Measurements from ENCODE around the gene KIF3A.

Gene KIF3A

DNA sequence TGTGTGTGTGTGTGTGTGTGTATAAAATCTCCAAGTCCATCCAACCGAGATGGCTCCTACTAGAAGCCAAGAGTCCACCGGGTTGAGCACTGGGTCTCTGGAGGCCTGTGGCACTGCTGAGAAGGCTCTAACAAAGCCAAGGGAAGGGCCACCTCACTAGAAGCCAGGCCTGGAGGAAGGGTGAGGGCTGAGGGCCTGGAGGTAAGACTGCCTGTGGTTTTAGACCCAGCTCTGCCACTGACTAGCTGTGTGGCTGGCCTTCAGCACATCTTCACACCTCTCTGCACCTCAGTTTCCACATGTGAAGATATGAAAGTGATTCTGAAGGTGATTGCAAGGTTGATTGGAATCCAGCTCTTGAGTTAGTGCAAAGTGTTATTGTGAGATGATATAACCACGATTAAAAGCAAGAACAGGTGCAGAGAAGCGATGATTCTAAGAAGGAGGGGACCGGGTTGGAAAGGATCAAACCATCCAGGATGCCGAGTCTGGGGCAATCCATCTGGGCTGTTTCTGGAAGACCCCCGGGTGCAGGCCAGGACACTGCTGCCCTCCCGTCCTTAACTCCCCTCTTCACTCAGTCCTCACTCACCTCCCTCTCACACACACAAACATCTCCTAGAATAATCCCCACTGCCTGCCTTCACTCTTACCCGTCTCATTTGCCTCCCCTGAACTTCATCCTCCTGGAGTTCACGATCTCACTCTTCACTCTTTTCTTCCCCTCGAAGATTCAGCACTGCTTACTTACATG, 61.2 kb downstream of the KIF3A start:
- no peak for DNase-seq

GRCh38 chr5:132674671-132675506, 62.5 kb downstream of the KIF3A start:
- no peak for DNase-seq

DNA sequence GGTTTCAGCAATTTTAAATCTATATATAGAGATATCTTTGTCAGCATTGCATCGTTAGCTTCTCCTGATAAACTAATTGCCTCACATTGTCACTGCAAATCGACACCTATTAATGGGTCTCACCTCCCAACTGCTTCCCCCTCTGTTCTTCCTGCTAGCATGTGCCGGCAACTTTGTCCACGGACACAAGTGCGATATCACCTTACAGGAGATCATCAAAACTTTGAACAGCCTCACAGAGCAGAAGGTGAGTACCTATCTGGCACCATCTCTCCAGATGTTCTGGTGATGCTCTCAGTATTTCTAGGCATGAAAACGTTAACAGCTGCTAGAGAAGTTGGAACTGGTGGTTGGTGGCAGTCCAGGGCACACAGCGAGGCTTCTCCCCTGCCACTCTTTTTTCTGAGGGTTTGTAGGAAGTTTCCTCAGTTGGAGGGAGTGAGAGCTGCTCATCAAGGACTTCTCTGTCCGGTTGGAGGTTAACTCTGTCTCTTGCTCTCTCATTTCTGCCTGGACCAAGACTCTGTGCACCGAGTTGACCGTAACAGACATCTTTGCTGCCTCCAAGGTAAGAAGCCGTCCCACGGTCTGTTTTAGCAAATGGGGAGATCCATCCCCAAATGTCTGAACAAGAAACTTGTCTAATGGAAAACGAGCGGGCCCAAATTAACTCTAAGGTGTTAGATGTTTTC, 63.3 kb downstream of the KIF3A start, which contains the start of gene IL4:
IL4 (plus strand) TSS at position 51 of the 692 bp plus-strand sequence; CDS start at position 113, 62 bp downstream.
- DNase-seq, result no peak

DNA sequence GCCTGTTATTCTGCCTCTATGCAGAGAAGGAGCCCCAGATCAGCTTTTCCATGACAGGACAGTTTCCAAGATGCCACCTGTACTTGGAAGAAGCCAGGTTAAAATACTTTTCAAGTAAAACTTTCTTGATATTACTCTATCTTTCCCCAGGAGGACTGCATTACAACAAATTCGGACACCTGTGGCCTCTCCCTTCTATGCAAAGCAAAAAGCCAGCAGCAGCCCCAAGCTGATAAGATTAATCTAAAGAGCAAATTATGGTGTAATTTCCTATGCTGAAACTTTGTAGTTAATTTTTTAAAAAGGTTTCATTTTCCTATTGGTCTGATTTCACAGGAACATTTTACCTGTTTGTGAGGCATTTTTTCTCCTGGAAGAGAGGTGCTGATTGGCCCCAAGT, 63.9 kb downstream of the KIF3A start:
- no peak for DNase-seq

GRCh38 chr5:132671000-132671399, 66.3 kb downstream of the KIF3A start:
- no peak for DNase-seq

DNA sequence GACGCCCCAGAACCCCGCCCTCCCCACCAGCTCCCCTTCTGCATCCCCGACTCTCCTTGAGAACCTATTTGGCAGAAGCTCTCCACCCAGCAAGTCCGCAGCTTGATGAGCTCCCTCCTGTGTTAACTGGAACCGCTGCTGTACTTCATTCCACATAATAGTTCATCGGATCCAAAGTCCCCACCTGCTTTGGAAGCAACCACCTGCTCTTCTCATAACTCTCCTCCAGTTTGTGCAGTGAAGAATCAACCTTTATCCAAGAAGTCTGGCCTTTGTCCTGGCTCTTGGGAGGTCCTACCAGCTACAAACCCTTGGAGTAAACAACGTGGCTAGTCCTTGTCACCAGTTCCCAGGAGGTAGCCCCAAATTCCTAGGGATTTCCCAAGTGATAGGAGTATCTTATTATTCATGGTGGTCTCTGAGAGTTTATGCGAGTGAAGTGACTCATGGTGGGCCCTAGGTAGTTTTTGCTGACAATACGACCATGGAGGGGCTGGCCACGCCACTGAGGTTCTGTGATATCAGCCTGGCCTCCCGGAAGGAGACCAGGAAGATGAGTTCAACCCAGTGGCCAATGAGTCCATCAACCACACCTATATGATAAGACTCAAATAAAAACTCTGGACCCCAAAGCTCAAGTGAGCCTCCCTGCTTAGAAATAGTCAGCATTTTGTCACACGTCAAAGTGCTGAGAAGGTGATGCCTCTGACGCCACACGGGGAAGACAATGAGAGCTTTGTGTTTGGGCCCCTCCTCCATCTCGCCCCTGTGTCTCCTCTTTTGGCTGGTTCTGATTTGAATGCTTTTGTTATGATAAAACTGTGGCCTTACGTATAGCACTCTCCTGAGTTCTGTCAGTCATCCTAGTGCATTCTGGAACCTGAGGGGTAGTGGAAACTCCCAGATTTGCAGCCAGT, 67.1 kb downstream of the KIF3A start:
- DNase-seq, result no peak

- DNase-seq, result no peak
Measured at GRCh38 chr5:132669455-132669820, 67.9 kb downstream of the KIF3A start.

GRCh38 chr5:132668706-132669454, 68.5 kb downstream of the KIF3A start:
- DNase-seq, result no peak

DNA sequence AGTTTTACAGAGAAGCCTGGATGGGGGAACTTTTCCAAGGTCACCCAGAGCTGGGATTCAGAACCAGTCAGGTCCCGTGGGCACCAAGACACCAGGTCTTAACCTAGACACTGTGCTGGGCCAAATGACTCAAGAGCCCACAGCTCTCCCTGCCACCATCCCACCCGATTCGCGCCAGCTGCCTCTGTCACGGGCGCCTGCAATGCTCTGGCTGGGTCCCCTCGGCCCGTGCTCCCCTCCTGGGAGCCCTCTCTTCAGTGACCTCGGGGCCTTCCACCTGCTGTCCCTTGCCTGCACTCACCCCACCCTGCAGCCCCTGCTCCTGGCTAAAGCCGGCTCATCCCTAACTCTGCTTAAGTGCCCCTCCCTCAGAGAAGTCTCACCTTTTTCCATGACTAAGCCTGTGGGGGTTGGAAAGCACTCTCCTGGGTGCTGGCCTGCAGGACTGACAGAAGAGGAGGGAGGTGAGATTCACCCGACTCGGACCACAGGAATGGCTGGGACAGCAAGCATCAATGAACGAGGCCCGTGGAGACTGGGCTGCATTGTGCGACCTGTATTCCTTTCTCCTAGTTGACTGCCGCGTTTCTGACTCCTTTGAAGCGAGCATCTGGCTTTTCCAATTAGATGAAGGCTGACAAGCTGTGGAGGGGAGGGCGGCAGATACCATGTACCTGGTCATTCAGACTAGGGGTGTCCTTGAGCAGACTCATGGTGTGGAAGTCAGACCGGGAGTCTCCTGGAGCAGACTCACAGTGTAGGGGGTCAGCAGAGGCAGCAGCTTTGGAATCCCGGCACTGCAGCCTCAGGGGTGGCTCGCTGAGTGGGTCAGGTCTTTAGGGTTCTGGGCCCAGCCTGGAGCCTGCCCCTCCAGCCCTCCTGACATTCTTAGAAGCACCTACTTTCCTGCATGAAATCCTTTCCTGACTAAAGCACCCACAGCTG, 69.3 kb downstream of the KIF3A start:
- DNase-seq, result no peak

GRCh38 chr5:132667309-132667708, 70.0 kb downstream of the KIF3A start:
- no peak for DNase-seq

DNA sequence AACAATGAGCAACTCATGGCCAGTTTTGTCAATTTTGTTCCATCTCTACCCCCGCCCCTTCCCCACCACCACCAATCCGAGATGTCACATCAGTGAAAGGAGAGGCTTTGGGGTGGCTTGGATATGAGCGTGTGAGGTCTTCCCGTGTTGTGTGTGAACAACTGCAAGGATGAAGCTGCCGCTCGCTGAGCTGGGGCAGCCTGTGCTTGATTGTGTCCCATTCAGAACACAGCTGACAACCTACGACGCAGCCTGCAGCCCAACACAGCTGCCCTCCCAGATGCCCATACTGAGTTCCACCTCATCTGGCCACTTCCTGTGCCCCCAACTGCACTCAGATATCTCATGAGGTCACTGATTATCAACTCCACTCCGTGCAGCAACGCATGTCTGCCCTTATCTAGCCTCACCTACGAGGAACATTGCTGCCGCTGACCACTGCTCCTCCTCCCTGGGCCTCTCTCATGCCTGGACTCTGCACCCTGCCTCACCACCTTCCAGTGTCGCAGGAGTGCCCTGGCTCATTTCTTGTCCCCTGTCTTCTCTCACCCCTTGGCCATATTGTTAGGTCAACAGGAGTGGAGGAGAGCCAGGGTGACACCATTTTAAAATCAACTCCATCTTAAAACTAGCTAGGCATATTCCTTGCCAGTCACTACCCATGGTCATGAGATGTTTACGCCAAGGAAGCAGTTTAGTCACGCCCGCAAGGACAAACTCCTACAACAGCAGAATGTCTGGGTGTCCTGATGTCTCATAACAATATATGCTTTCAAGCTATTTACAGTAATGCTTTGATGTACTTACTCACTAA, 70.8 kb downstream of the KIF3A start:
- DNase-seq, result no peak

DNA sequence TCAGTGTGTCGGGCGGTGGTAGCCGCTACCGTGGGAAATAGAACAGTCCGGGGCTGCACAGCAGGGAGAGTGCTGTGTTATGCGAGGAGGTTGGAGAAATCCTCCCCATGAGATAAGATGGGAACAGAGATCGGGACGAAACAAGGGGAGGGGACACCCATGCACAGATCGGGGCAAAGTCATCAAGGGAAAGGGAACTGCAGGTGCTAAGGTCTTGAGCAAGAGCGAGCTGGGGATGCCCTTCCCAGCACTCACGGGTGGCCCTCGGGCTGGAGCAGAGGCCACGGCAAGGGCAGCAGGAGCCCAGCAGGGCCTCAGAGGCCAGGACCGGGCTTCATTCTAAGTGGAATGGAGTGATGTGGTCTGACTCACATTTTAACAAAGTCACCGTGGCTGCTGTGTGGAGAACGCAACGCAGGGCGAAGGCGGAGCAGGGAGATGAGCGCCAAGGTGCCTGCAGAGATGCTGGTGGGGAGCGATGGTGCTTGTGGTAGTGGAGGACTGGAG, 71.7 kb downstream of the KIF3A start:
- DNase-seq, result no peak

GRCh38 chr5:132664696-132665209, 72.6 kb downstream of the KIF3A start:
- DNase-seq, result no peak

DNA sequence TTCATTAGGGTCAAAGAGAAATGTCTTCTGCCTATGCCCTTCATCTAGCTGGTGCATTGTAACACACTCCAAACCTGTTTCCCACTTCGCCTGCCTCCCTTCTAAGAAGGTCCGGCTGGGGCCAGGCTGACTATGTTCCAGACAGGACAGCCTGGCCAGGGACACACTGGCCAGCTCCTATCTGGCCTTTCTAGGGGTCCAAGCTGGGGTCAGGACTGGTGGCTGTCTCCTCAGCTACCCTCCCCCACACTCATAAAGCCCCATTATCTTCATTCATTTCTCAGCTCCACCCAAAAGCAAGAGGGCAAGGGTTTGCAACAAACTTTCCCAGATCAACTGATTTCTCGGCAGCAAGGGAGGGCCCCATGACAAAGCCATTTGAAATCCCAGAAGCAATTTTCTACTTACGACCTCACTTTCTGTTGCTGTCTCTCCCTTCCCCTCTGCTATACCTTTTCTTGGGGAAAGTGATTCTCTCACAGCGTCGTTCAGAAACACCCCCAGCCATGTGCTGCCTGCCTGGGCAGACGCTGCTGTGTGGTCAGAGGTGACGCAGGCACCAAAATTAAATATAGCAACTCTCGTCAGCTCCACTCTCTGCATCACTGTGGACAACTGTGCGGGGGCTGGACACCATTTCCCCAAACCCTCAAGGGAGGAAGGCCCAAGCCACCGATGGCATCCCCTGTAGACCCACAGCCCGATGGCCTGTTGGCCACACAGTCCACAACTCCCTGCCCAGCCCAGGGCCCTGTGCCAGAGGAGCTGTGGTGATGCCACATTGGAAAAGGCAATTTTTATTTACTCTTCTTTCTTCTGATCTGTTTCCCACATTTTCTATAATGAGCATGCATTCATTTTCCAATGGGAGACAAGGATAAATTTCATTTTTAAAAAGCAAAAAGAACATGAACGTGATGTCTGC, 73.3 kb downstream of the KIF3A start:
- no peak for DNase-seq

GRCh38 chr5:132662925-132663770, 74.2 kb downstream of the KIF3A start:
- no peak for DNase-seq

DNA sequence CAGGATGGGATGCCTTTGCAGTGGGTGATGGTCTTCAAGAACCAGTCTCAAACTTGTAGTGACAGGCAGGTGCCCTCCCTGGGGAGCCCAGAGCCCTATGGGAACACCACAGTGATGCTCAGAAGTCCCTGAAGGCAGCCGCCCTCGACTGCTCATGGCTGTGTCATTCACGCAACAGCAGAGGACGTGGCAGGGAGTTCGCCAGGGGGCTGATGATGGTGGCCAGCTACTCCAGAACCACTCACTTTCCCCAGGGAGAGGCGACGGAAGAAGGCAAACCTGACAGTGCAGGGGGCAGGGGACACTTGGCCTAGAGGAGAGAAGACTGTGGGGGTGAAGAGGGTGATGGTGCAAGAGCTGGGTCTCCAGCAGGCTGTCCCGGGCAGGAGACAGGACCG, 75.3 kb downstream of the KIF3A start:
- no peak for DNase-seq
